ENCODE results near the gene BARHL1.

The BARHL1 gene

DNA sequence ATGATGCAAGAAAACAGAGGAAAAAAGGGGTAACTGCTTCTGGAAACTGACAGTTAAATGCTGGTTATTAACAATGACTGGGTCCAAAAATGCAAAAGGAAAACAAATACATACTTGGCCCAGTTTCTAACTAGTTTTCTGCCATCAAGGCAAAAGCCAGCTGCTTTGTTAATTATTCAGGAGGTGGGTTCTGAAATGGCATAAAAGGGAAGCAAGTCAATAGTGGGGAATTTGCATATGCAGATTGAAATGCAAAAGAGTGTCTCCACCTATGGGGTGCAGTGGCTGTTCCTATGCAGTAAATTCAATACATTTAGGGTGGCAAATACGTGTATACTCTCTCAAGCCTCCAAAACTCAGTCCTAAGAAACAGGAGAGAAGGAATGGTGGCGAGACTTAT, 33.4 kb downstream of the BARHL1 start:
- DNase-seq (ENCODE audit: low spot score): no peak

DNA sequence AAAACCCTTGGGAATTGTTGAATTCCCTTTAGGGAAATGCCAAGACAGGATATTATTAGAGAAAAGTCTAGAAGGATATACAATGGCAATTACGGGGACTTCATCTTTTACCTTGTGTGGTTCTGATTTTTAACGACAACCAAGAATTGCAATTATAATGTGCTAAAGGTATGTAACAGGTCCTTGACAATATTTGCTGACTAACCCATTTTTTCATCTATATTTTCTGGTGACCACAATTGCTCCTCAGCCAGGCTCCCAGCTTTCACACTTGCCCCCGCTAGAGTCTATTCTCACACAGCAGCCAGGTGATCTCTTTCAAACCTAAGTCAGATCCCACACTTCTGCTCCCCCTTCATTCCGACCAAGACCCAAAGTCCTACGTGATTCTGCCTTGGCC, 34.3 kb downstream of the BARHL1 start:
- DNase-seq (ENCODE audit: low spot score): no peak

DNA sequence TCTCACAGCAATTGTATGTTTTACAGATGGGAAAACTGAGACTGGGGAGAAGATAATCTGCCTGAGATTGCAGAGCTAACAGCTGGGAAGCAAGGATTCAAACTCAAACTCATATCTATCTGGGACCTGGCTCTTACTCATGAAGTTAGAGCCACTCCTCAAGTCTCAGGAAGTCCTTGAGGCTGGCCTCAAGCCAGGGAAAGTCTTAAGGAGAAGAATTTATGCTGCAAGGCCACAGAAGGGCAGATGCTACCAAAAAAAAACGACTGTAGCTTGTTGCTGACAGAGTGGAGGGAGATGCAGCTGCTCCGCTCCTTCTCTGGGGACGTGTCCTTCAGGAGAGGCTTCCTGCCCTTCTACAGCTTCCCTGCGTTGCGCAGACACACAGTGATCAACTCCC, 39.8 kb downstream of the BARHL1 start:
- no peak for DNase-seq (ENCODE audit: low spot score)

DNA sequence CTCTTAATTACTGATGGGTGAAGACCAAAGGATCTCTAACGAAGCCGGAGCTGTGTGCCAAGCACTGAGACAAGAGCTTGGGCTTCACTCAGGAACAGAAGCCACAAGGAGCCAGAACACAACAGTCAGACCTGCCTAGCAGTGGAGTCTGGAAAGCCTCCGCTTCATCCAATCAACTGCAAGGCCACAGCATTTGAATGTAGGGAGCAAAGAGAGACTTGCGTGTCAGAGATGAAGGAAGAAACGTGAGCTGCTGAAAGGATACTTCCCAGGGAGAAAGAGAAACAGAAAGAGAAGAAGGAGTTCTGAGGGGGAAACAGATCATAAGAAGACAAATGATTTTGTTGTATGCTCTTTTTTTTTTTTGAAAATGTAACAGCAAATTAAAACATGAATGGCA, 43.9 kb downstream of the BARHL1 start:
- no peak for DNase-seq (ENCODE audit: low spot score)

DNA sequence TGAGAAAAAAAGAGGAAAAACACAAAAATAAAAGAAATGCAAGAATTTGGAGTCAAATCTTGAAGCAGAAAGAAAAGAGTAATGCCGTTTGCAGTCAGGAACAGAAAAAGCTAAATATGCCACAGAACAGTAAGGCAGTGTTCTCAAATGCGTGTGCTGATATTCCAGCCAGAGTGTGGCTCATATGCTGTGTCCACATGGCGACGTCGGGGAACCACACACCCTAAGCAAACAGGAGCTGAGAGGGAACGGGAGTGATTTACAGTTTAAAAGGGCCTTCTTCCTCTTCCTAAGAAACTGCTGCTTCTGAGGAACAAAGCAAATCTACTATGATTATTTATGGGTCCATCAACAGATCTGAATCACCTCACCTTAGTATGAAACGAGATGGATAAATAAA, 44.7 kb downstream of the BARHL1 start:
- peak; percentile 35 for DNase-seq (ENCODE audit: low spot score)

DNA sequence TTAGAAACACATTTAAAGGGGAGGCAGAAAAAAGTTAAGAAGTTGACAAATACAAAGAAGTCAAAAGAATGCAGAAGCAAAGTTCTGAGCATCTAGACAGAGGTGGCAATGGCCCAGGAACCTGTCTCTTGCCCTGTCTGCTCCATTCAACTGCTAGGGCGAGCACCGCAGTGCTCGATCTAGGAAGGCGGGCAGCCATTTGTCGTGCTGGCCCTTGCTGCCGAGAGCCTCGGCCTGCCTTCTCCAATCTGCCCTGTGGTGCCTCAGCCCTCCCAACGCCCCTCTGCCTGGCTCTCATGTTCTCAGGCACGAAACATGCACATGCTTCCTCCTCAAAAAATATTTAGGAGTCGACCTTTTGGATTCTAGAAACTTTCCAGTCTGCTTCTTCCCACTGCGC, 45.2 kb downstream of the BARHL1 start:
- no peak for DNase-seq (ENCODE audit: low spot score)

DNA sequence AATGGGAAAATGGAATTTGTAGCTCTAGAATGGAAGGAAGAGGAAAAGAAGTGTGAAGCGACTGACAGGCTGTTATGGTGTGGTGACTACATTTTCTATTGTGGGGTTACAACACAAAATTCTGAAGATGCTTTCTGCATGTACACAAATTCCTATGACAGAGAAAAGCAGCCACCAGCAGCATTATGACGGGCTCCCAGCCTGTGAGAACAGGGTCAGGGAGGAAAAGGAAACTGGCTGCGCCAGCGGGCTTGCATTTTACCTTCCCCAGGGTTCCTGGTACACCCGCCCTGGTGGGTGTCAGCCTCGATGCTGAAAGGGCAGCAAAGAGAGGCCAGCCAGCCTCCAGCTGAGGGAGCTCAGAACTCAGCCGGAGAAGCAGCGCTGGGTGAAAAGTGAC, 46.3 kb downstream of the BARHL1 start:
- DNase-seq (ENCODE audit: low spot score): no peak

DNA sequence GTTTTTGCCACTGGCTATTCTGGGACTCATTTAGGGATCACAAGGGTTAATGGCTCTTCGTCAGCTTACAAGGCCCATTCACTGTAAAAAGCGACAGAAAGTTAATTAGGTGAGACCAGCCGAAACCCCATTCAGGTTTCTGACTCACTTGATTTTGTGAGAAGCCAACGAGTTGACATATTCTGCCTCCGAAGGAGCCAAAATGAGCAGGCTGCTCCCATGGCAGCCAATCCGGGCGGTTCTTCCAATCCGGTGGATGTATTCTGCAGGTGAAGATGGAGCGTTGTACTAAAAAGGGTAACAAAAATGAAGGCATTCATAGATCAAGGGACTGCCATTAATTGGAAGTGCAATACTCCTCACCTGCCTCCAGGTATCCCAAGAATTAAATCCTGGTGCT, 47.7 kb downstream of the BARHL1 start:
- DNase-seq (ENCODE audit: low spot score): no peak

DNA sequence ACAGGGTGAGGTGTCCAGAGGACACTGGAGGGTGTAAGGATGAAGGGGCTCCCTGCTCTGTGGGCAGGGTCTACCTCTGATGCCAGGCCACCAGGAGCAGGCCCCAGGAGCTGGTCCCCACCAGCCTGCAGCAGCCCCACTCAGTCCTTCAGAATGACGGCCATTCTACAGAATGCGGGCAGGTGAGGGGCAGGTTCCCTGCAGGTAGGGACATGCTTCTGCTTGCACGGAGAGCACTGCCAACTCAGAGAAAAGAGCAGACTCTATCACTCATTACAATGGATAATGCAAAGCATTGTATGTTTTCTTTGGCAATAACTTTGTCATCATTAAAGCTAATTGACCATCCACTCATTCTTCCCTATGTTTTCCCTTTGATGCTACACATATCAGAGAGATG, 48.4 kb downstream of the BARHL1 start:
- DNase-seq (ENCODE audit: low spot score): no peak

DNA sequence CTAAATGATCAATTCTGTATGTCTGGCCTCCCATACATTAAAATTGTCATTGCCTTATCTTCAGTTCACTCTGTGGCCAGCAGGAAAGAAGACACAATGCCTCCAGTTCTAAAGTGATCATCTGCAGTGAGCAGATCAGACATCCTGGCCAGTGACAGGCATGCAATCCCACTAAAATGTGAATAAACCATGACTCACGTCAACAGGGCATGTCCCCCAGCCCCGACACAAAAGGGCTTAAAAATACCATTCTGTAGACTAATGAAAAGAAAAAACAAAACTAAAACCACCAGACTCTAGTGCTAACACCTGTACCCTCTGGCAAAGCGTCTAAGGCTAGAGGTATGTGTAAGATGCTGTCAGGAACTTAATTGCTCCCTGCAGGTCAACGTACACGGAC, 48.9 kb downstream of the BARHL1 start:
- DNase-seq (ENCODE audit: low spot score): no peak

DNA sequence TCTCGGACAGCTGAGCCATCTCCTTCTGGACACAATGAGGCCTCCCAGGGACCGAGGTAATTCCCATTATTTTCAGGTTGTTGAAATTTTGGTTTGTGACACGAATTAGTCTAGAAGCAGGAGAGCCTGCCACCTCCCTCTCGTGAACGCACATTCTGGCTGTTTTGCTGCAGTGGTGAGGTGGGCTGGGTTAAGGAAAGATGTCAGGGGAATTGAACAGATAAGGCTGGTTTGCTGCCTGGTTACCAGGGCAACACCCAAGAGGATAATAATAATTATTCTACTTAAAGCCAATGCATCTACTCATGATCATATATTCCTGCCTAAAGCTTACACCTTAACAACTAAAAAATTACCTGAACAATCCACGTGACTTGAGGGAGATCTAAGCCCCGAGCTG, 49.3 kb downstream of the BARHL1 start:
- DNase-seq (ENCODE audit: low spot score): no peak

DNA sequence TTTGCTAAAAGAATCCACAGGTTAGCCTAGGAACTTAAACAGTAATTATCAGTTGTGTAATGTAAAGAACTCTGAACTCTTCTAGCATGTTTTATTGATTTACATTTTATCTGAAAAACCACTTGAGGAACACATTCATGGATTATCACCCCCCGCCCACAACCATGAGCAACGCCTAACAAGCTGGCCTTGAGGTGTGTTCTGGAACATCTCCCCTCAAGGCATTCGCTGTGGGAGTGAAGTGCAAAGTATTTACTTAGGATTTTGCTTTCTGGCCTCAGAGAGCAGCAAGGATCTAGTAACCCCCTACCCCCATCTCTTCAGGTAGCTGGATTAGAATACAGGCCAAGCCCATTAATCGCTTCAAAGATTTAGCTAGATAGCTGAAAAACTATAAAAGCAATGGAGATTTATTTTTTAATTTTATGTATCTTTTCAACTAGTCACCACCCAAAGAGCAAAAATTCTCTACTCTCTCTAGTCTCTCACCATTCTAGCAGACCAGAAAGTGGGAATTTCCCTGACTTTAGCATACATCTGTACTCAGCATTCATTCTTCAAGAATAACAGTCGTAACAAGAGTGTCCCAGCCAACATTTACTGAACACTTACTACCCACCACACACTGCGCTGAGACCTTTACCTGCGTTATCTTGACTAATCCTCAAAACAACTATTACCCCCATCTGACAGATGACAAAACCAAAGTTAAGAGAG, 50.2 kb downstream of the BARHL1 start:
- DNase-seq (ENCODE audit: low spot score): no peak

DNA sequence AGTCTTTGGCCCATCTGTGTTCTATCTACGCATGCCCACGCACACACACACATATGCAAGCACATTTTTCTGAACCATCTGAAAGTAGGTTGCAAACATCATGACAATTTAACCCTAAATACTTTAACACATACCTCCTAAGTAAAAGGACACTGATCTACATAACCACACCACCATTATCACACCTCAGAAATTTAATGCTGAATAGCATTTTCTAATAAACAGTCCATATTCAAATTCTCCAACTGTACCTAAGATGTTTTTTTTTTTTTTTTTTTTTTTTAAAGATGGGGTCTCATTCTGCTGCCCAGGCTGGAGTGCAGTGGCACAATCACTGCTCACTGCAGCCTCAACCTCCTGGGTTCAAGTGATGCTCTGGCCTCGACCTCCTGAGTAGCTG, 51.9 kb downstream of the BARHL1 start:
- DNase-seq (ENCODE audit: low spot score): no peak

DNA sequence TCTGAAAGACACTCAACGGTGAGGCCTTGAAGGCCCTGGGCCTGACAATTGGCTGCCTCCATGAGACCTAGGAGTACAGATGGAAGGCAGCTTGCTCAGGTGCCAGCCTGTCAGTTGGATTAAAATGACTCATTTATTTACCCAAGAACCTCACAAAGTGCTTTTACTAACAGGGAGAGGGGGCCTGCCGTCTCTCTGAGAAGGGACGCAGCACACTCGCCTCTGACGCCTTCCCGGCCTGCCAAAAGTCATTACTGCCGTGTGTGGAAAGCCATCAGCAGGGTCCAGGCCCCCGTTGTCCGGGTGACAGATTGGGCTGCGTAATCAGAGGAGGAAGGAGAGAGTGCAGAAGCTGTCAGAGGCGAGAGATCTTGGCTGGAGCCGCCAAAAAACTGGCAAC, 54.9 kb downstream of the BARHL1 start:
- DNase-seq (ENCODE audit: low spot score): no peak

DNA sequence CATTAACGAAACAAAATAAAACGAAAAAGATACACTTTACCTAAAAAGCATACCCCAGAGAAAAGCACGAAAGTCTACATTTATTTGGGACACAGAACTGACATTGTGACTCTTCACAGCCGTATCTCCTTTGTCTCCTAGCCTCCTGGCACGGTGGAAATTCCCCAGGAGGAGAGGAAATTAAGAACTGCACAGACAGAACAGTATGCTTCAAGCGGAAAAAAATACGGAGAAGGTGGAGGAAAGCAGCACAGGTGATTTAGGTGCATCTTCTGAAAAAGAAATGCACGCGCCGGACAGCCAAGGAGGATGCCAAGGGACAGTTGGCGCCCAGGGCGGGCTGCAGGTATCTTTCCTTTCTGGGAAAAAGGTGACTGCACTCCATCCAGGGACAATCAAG, 55.4 kb downstream of the BARHL1 start:
- no peak for DNase-seq (ENCODE audit: low spot score)

DNA sequence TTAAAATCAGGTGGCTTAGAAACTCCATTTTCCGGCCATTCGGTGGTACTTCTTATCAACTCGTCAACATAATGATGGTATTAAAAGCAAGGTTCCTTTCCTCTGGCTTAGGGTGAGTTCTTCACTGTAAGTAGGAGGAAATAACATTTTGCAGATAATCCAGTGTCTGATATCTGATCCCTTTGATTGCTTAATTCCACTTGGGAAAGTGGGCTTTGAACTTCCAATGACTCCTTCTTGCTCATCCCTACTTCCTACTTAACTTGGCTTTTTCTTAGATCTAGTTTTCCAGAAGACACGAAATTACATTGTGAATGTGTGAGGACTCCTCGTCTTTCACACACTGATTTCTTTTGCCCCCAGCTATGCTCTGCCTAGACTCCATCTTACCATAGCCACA, 55.8 kb downstream of the BARHL1 start:
- DNase-seq (ENCODE audit: low spot score): no peak

DNA sequence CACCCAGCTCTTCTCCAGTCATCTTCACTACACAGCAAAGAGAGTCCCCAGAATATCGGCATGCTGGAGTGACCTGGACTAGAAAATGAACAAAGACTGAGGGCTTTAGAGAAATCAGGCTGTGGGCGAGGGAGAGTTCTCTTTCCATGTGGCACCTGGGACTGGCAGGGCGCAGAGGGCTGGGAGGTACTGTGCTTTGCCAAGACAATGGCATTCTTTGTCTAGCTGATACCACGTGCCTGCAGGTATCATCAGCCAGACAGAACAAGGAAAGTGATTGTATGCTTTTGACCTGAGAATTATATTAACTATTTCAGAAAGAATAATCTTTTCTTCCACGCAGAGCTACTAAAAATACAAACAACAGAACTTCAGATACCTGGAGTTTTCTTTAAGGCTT, 56.9 kb downstream of the BARHL1 start:
- DNase-seq (ENCODE audit: low spot score): no peak
